WTC11 (cell line): ENCODE measurements around the gene TMEM223. TPM values are rescaled to one million over a fixed set of nuclear protein-coding genes. Genes with fewer than 3 reads are reported as not detected.

Source experiments
- ATAC-seq: fragments of 200-7000 bp; cut with Tn5 transposase; 2 replicates; pipeline ENCODE4 v1.10.0; 2021; ENCODE audit warnings: mild to moderate bottlenecking, moderate library complexity
- CTCF ChIA-PET: fragments of 300-600 bp; sonication (Branson Sonifier 250); formaldehyde crosslinking; loops from one replicate; lab custom pipeline; 2021; ENCODE audit warnings: antibody characterized with exemption; lab: Charles Lee
- POLR2A ChIA-PET: fragments of 350-600 bp; sonication (Branson Sonifier 250); formaldehyde crosslinking; loops from one replicate; lab custom pipeline; 2021; ENCODE audit warnings: antibody characterized with exemption; lab: Charles Lee
- DNase-seq: peaks from one replicate; pipeline ENCODE4 v3.0.0; 2021; ENCODE audit warnings: low spot score
- H3K27ac Mint-ChIP-seq: 2 replicates; pipeline ENCODE4 v1.8.0; 2021; ENCODE audit warnings: mixed read lengths
- H3K27me3 Mint-ChIP-seq: 2 replicates; pipeline ENCODE4 v1.8.0; 2021; ENCODE audit warnings: low read depth, mild to moderate bottlenecking, moderate library complexity, mixed read lengths
- H3K36me3 Mint-ChIP-seq: 2 replicates; pipeline ENCODE4 v1.8.0; 2021; ENCODE audit warnings: mixed read lengths
- H3K4me1 Mint-ChIP-seq: 2 replicates; pipeline ENCODE4 v1.8.0; 2022; ENCODE audit warnings: mixed read lengths
- H3K4me3 Mint-ChIP-seq: 2 replicates; pipeline ENCODE4 v1.8.0; 2021; ENCODE audit warnings: mild to moderate bottlenecking, moderate library complexity, mixed read lengths
- H3K9me3 Mint-ChIP-seq: 2 replicates; pipeline ENCODE4 v1.8.0; 2021; ENCODE audit warnings: mixed read lengths
- IRF2 ChIP-seq: sonication (generic); formaldehyde crosslinking; IDR thresholded peaks from 2 replicates; pipeline ENCODE4 v1.8.0; 2022; ENCODE audit warnings: low read depth, missing genetic modification reagents, borderline replicate concordance
- SMAD4 ChIP-seq: sonication (generic); formaldehyde crosslinking; IDR thresholded peaks from 2 replicates; pipeline ENCODE4 v1.8.0; 2022; ENCODE audit warnings: mild to moderate bottlenecking, missing genetic modification reagents
- total RNA-seq: library from RNA; stranded (reverse); gene quantifications from 3 replicates; pipeline ENCODE4 v1.2.3, GENCODE V29; 2021
- TF ChIP-seq, protein P1 (sequence below): sonication (generic); formaldehyde crosslinking; IDR thresholded peaks from 2 replicates; pipeline ENCODE4 v1.8.0; 2022; ENCODE audit warnings: mild to moderate bottlenecking, missing genetic modification reagents
- TF ChIP-seq, protein P2 (sequence below): sonication (generic); formaldehyde crosslinking; IDR thresholded peaks from 2 replicates; pipeline ENCODE4 v1.8.1; 2023; ENCODE audit warnings: mild to moderate bottlenecking, missing genetic modification reagents, borderline replicate concordance
- TF ChIP-seq, protein P3 (sequence below): fragments of 250-450 bp; sonication (Bioruptor Pico); IDR thresholded peaks from 2 replicates; pipeline ENCODE4 v1.9.0; 2021; ENCODE audit warnings: mild to moderate bottlenecking, borderline replicate concordance
- TF ChIP-seq, protein P4 (sequence below): sonication (generic); formaldehyde crosslinking; IDR thresholded peaks from 2 replicates; pipeline ENCODE4 v1.8.0; 2023; ENCODE audit warnings: mild to moderate bottlenecking, missing genetic modification reagents

The TMEM223 gene
- total RNA-seq, 1 experiment from 2014 or later = 26.4 TPM

DNA sequence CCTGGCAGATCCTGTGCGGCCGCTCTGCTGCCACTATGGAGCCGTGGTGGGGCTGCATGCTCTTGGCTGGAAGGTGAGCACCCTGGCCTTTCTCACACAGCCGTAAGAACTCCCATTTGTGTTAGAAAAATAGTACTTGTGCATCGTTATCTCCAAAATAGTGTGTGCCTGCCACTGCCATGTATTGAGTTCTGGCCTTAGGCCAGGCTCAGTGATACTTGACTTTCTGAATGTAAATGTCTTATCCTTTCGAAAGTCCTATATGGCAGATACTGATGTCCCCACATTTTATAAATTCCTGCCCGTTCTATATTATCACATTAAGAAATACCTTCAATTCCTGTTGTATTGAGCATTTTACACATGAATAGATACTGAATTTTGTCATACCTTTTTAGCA lies 9.1 kb downstream of the TMEM223 start (continued):
- TF ChIP-seq, protein P1, sequence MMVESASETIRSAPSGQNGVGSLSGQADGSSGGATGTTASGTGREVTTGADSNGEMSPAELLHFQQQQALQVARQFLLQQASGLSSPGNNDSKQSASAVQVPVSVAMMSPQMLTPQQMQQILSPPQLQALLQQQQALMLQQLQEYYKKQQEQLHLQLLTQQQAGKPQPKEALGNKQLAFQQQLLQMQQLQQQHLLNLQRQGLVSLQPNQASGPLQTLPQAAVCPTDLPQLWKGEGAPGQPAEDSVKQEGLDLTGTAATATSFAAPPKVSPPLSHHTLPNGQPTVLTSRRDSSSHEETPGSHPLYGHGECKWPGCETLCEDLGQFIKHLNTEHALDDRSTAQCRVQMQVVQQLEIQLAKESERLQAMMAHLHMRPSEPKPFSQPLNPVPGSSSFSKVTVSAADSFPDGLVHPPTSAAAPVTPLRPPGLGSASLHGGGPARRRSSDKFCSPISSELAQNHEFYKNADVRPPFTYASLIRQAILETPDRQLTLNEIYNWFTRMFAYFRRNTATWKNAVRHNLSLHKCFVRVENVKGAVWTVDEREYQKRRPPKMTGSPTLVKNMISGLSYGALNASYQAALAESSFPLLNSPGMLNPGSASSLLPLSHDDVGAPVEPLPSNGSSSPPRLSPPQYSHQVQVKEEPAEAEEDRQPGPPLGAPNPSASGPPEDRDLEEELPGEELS (CRISPR knock-in tag) = no peak
- TF ChIP-seq, protein P2, sequence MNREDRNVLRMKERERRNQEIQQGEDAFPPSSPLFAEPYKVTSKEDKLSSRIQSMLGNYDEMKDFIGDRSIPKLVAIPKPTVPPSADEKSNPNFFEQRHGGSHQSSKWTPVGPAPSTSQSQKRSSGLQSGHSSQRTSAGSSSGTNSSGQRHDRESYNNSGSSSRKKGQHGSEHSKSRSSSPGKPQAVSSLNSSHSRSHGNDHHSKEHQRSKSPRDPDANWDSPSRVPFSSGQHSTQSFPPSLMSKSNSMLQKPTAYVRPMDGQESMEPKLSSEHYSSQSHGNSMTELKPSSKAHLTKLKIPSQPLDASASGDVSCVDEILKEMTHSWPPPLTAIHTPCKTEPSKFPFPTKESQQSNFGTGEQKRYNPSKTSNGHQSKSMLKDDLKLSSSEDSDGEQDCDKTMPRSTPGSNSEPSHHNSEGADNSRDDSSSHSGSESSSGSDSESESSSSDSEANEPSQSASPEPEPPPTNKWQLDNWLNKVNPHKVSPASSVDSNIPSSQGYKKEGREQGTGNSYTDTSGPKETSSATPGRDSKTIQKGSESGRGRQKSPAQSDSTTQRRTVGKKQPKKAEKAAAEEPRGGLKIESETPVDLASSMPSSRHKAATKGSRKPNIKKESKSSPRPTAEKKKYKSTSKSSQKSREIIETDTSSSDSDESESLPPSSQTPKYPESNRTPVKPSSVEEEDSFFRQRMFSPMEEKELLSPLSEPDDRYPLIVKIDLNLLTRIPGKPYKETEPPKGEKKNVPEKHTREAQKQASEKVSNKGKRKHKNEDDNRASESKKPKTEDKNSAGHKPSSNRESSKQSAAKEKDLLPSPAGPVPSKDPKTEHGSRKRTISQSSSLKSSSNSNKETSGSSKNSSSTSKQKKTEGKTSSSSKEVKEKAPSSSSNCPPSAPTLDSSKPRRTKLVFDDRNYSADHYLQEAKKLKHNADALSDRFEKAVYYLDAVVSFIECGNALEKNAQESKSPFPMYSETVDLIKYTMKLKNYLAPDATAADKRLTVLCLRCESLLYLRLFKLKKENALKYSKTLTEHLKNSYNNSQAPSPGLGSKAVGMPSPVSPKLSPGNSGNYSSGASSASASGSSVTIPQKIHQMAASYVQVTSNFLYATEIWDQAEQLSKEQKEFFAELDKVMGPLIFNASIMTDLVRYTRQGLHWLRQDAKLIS (CRISPR knock-in tag) = no peak
- TF ChIP-seq, protein P3, sequence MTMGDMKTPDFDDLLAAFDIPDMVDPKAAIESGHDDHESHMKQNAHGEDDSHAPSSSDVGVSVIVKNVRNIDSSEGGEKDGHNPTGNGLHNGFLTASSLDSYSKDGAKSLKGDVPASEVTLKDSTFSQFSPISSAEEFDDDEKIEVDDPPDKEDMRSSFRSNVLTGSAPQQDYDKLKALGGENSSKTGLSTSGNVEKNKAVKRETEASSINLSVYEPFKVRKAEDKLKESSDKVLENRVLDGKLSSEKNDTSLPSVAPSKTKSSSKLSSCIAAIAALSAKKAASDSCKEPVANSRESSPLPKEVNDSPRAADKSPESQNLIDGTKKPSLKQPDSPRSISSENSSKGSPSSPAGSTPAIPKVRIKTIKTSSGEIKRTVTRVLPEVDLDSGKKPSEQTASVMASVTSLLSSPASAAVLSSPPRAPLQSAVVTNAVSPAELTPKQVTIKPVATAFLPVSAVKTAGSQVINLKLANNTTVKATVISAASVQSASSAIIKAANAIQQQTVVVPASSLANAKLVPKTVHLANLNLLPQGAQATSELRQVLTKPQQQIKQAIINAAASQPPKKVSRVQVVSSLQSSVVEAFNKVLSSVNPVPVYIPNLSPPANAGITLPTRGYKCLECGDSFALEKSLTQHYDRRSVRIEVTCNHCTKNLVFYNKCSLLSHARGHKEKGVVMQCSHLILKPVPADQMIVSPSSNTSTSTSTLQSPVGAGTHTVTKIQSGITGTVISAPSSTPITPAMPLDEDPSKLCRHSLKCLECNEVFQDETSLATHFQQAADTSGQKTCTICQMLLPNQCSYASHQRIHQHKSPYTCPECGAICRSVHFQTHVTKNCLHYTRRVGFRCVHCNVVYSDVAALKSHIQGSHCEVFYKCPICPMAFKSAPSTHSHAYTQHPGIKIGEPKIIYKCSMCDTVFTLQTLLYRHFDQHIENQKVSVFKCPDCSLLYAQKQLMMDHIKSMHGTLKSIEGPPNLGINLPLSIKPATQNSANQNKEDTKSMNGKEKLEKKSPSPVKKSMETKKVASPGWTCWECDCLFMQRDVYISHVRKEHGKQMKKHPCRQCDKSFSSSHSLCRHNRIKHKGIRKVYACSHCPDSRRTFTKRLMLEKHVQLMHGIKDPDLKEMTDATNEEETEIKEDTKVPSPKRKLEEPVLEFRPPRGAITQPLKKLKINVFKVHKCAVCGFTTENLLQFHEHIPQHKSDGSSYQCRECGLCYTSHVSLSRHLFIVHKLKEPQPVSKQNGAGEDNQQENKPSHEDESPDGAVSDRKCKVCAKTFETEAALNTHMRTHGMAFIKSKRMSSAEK (CRISPR knock-in tag) = no peak

DNA sequence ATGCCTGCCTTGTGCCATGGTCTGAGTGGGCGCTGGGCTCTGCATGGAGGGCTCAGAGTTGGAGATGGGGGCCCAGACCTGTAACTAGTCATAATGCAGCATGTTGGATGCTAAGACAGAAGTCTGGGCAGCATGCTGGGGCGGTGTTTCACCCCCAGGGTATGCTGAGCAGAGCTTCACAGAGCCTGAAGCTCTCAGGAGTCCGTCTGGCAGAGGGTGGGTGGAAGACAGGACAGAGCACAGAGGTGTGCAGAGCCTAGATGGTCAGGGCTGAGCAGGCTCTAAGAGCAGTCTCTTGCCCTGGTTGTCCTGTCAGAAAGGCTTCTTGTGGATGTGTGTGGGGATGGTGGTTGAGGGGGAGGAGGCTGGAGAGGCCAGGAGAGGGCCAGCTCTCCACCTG lies 13.4 kb downstream of the TMEM223 start:
- TF ChIP-seq IRF2 (CRISPR knock-in tag) = no peak
- CTCF ChIA-PET = interaction anchor here (11.6 kb wide), 1 partner anchor 8 kb away, joined by 121 read pairs; the partner anchor contains the start of gene TMEM179B
- peaks cover 60% of the 10 kb centered on the region for H3K36me3 Mint-ChIP-seq
- no peaks in the 10 kb centered on the region for H3K9me3 Mint-ChIP-seq
- H3K27ac Mint-ChIP-seq = peak overlapping the region; percentile 89
- no peak for DNase-seq
- H3K4me3 Mint-ChIP-seq = no peak overlapping the region
- no peaks in the 10 kb centered on the region for H3K4me1 Mint-ChIP-seq
- H3K27me3 Mint-ChIP-seq = no peaks in the 10 kb centered on the region
- POLR2A ChIA-PET = no interaction called here
- ATAC-seq = no peak

DNA sequence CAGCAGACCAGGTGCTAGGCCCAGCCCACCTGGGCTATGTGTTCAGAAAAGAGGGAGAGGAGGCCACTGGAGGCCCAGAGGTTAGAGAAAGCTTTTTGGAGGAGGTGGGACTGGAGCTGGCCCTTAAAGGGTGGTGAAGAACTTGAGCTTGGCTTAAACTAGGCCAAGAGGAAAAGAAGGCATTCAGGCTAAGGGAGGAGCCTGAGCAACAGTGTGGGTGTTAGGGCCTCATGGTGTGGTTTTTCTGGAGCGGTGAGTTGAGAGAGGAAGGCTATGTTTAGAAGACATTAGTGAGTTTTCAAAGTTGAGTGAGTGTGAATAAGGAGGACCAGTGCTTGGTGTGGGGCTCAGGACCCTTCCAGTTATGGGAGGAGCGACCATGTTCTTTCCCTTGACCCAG lies 14.4 kb downstream of the TMEM223 start:
- no peaks in the 10 kb centered on the region for H3K4me1 Mint-ChIP-seq
- ChIA-PET CTCF (interaction anchor here (11.6 kb wide), 1 partner anchor 9 kb away, joined by 121 read pairs; the partner anchor contains the start of gene TMEM179B), POLR2A (no interaction called here)
- DNase-seq (no peak), ATAC-seq (no peak)
- no peaks in the 10 kb centered on the region for H3K9me3 Mint-ChIP-seq
- no peaks in the 10 kb centered on the region for H3K27me3 Mint-ChIP-seq
- H3K4me3 Mint-ChIP-seq = no peak overlapping the region
- H3K27ac Mint-ChIP-seq = peak overlapping the region; percentile 52; the same call in 1 of the 2 replicates
- peaks cover 52% of the 10 kb centered on the region for H3K36me3 Mint-ChIP-seq
- TF ChIP-seq SMAD4 (CRISPR knock-in tag) = no peak
- TF ChIP-seq, protein P4, sequence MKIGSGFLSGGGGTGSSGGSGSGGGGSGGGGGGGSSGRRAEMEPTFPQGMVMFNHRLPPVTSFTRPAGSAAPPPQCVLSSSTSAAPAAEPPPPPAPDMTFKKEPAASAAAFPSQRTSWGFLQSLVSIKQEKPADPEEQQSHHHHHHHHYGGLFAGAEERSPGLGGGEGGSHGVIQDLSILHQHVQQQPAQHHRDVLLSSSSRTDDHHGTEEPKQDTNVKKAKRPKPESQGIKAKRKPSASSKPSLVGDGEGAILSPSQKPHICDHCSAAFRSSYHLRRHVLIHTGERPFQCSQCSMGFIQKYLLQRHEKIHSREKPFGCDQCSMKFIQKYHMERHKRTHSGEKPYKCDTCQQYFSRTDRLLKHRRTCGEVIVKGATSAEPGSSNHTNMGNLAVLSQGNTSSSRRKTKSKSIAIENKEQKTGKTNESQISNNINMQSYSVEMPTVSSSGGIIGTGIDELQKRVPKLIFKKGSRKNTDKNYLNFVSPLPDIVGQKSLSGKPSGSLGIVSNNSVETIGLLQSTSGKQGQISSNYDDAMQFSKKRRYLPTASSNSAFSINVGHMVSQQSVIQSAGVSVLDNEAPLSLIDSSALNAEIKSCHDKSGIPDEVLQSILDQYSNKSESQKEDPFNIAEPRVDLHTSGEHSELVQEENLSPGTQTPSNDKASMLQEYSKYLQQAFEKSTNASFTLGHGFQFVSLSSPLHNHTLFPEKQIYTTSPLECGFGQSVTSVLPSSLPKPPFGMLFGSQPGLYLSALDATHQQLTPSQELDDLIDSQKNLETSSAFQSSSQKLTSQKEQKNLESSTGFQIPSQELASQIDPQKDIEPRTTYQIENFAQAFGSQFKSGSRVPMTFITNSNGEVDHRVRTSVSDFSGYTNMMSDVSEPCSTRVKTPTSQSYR (CRISPR knock-in tag) = no peak
